Epithelial cell of proximal tubule (primary cell): ENCODE data around the gene HYAL3. TPM values are rescaled to one million over a fixed set of nuclear protein-coding genes. Genes with fewer than 3 reads are reported as not detected.

Experiments
- DNase-seq: peaks from one replicate; pipeline ENCODE4 v3.0.0-alpha.2; 2011; ENCODE audit warnings: low read depth
- H3K4me3 ChIP-seq: 2 replicates; pipeline ENCODE4 v1.5.1; 2011; ENCODE audit warnings: low read depth, mild to moderate bottlenecking, low read length
- CTCF ChIP-seq: conservative IDR thresholded peaks from 2 replicates; pipeline ENCODE4 v1.5.1; 2012; ENCODE audit warnings: low read depth, mild to moderate bottlenecking, low read length
- total RNA-seq: library from RNA; depleted of rRNA; stranded (reverse); fragments of >200 nt; gene quantifications from 2 replicates; pipeline ENCODE4 v1.2.3, GENCODE V29; 2015

HYAL3 gene
- total RNA-seq, 1 donor from 2014 or later = 7.8 TPM

DNA sequence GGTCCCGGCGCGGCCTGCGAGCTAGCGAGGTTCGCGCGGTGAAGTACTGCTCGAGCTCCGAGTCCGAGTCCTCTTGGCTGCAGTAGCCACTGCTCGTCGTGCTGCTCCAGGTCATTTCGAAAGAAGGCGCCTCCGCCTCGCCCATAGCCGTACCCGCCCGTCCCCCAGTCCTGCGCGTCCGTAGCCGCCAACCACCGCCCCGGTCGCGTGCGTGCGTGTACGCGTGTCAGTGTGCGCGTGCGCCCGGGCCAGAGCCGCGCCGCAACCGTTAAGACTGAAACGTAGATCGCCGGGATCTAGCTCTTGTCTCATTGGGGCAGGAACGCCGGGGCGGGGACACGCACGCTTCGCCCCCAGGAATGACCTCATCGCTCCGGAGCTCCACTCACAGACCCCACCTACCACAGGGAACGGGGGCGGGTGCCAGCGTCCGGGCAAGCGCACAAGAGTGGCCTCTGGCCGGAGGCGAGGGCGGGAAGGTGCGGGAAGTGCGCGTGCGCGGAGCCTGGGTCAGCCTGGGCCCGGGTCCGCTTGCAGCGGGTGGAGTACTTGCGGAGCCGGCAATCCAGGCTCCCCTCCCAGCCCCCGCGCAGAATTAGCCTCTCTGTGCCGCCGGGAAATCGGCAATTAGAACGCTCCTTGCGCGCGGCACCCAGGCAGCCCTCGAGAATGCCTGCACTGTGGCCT, 38.1 kb upstream of the HYAL3 start:
- H3K4me3 ChIP-seq = peak overlapping the region; percentile 95
- TF ChIP-seq CTCF = no peak
- DNase-seq = peak; percentile 81

DNA sequence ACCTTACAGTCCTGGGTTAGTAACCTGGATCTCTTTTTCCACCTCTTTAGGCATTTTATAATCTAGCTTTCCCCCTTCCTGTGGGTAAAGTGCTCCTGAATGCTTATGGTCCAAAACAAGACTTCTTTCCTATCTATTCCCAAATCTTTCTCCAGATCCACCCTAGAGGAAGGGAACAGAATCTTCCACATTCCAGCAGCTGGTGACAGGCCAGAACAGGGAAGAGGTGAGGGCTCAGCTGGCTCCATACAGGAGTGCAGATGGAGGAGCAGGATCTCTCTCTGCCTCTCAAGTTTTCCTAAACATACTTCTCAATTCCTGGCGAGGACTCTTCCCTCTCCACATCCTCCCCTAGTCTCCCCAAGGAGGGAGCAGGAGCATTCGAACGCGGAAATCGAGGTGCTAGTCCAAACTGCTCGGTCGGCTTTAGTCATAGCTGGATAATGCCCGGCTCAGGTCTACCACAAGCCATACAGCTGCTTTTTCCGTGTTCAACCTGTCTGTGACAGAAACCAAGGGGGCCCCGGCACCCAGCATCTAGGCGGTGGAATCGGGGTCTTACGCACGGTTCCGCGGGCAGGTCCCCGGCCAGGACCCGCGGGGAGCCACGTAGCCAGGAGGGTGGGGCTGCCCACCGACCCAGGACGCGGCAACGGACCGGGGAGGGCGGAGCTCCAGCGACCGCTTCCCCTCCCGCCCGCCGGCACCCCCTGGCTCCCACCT, 37.4 kb upstream of the HYAL3 start:
- no peak for DNase-seq
- TF ChIP-seq CTCF = no peak

GRCh38 chr3:50334339-50335075, 35.3 kb upstream of the HYAL3 start:
- no peak overlapping the region for H3K4me3 ChIP-seq
- DNase-seq = no peak
- no peak for TF ChIP-seq CTCF

More for the DNA sequence above, 37.4 kb upstream of the HYAL3 start:
- peak overlapping the region; percentile 95 for H3K4me3 ChIP-seq

GRCh38 chr3:50333744-50334328, 34.6 kb upstream of the HYAL3 start:
- no peak overlapping the region for H3K4me3 ChIP-seq
- no peak for DNase-seq
- TF ChIP-seq CTCF = no peak

GRCh38 chr3:50331364-50331907, 32.2 kb upstream of the HYAL3 start:
- TF ChIP-seq CTCF = no peak
- no peak for DNase-seq
- H3K4me3 ChIP-seq = no peak overlapping the region

DNA sequence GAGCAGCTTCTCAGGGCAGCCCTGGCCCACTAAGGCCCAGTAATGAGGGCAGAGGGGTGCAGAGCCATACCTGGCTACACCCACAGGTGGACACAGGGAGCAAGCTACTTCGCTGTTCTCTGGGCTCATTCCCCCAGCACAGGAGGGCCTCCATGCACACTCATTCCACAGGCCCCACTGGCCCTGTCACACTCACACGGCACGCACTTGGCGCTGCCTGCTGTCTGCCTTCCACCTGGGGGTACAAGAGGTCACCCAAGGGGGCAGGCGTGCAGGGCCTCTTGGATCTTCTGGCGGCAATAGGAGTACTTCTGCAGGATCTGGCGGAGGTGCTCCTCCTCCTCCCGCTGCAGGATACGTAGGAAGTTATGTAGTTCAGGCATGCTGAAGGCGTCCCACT, 31.1 kb upstream of the HYAL3 start:
- no peak for TF ChIP-seq CTCF
- no peak overlapping the region for H3K4me3 ChIP-seq
- DNase-seq = no peak
